B cell (primary cell): ENCODE results near the gene LRRC49. TPM values are rescaled to one million over a fixed set of nuclear protein-coding genes. Genes with fewer than 3 reads are reported as not detected.

Experiments used
- ATAC-seq: fragments of 200-7000 bp; cut with Tn5 transposase; one replicate; pipeline ENCODE4 v1.10.0; 2021; ENCODE audit warnings: low read depth, mild to moderate bottlenecking, moderate number of reproducible peaks, moderate library complexity
- CTCF ChIA-PET: fragments of 350-600 bp; sonication (Branson Sonifier 250); formaldehyde crosslinking; loops from one replicate; lab custom pipeline; 2021; ENCODE audit warnings: antibody characterized with exemption, inconsistent platforms; lab: Charles Lee
- POLR2A ChIA-PET: fragments of 350-600 bp; sonication (Branson Sonifier 250); formaldehyde crosslinking; loops from one replicate; lab custom pipeline; 2021; ENCODE audit warnings: antibody characterized with exemption; lab: Charles Lee
- DNase-seq: peaks from one replicate; pipeline ENCODE4 v3.0.0; 2013
- H2AFZ ChIP-seq: 2 replicates; pipeline ENCODE4 v1.6.1; 2012; ENCODE audit warnings: mild to moderate bottlenecking, low read depth, low read length; ENCODE audit not compliant: insufficient read depth, poor library complexity, severe bottlenecking
- H3K27ac ChIP-seq, 2 donors: 1 replicate in 1 of 2; 2 replicates in 1 of 2; pipeline ENCODE4 v1.5.1; 2012 to 2013; ENCODE audit warnings: low read length in 2 of 2, mild to moderate bottlenecking in 2 of 2, moderate library complexity in 1 of 2
- H3K27me3 ChIP-seq, 4 experiments: fragments of 200-600 bp in 1 of 4; sonication (generic) in 1 of 4; replicated peaks in 1 of 4; 1 replicate in 2 of 4; 2 replicates in 2 of 4; pipeline versions ENCODE4 v1.6.1 to v1.7.0; 2013 to 2016; ENCODE audit warnings: low read length in 3 of 4, mild to moderate bottlenecking in 2 of 4, mixed read lengths in 1 of 4, moderate library complexity in 1 of 4; ENCODE audit not compliant: insufficient read depth in 4 of 4, control insufficient read depth in 3 of 4; ENCODE audit errors: control extremely low read depth in 1 of 4
- H3K36me3 ChIP-seq, 2 experiments: replicated peaks in 1 of 2; 1 replicate in 1 of 2; 2 replicates in 1 of 2; pipeline versions ENCODE4 v1.6.1 to v1.7.1; 2013; ENCODE audit warnings: low read length in 1 of 2; ENCODE audit not compliant: insufficient read depth in 2 of 2, control insufficient read depth in 1 of 2; ENCODE audit errors: control extremely low read depth in 1 of 2, extremely low read depth in 1 of 2
- H3K4me1 ChIP-seq, 2 donors: fragments of 200-600 bp in 1 of 2; sonication (generic) in 1 of 2; 1 replicate in 1 of 2; 2 replicates in 1 of 2; pipeline versions ENCODE4 v1.5.1 to v1.6.1; 2013 to 2017; ENCODE audit warnings: low read length in 2 of 2; ENCODE audit not compliant: control insufficient read depth in 2 of 2, insufficient read depth in 2 of 2
- H3K4me2 ChIP-seq: replicated peaks from 2 replicates; pipeline ENCODE3; 2012; ENCODE audit warnings: mild to moderate bottlenecking, low read depth, low read length; ENCODE audit not compliant: poor library complexity, severe bottlenecking
- H3K4me3 ChIP-seq, 5 experiments: fragments of 200-600 bp in 1 of 5; sonication (generic) in 1 of 5; 1 replicate in 3 of 5; 2 replicates in 2 of 5; pipeline versions ENCODE4 v1.5.1 to v1.7.0; 2011 to 2016; ENCODE audit warnings: low read length in 4 of 5, mild to moderate bottlenecking in 4 of 5, low read depth in 2 of 5, control low read depth in 1 of 5, moderate library complexity in 1 of 5; ENCODE audit not compliant: insufficient read depth in 1 of 5; ENCODE audit errors: control extremely low read depth in 1 of 5, extremely low read depth in 1 of 5
- H3K79me2 ChIP-seq: fragments of 200-600 bp; sonication (generic); one replicate; pipeline ENCODE4 v1.6.0; 2016; ENCODE audit warnings: low read length; ENCODE audit not compliant: control insufficient read depth, insufficient read depth
- H3K9ac ChIP-seq: fragments of 200-600 bp; sonication (generic); 2 replicates; pipeline ENCODE4 v1.6.1; 2017; ENCODE audit warnings: mild to moderate bottlenecking, low read length, moderate library complexity
- H3K9me3 ChIP-seq, 3 donors: one replicate each; pipeline versions ENCODE4 v1.6.1 to v1.7.1; 2013; ENCODE audit warnings: low read length in 2 of 3; ENCODE audit not compliant: control insufficient read depth in 2 of 3, insufficient read depth in 1 of 3; ENCODE audit errors: control extremely low read depth in 1 of 3
- H4K20me1 ChIP-seq: 2 replicates; pipeline ENCODE4 v1.6.0; 2012; ENCODE audit warnings: mild to moderate bottlenecking, low read length; ENCODE audit not compliant: insufficient read depth, control insufficient read depth, poor library complexity, severe bottlenecking
- H3K27ac Mint-ChIP-seq: one replicate; pipeline ENCODE4 v1.8.0; 2021; ENCODE audit warnings: mixed read lengths
- H3K27me3 Mint-ChIP-seq: one replicate; pipeline ENCODE4 v1.8.0; 2021; ENCODE audit warnings: mixed read lengths
- H3K4me1 Mint-ChIP-seq: one replicate; pipeline ENCODE4 v1.8.0; 2021; ENCODE audit warnings: mixed read lengths
- H3K4me3 Mint-ChIP-seq: one replicate; pipeline ENCODE4 v1.8.0; 2021; ENCODE audit warnings: mixed read lengths
- H3K9me3 Mint-ChIP-seq: one replicate; pipeline ENCODE4 v1.8.0; 2022; ENCODE audit warnings: mixed read lengths; ENCODE audit not compliant: insufficient read depth
- EZH2 ChIP-seq: IDR thresholded peaks from 2 replicates; pipeline ENCODE4 v1.6.1; 2012; ENCODE audit warnings: borderline replicate concordance, low read depth, mild to moderate bottlenecking, moderate library complexity, low read length; ENCODE audit not compliant: insufficient read depth, poor library complexity, severe bottlenecking
- WGBS: methylation state at CpG from one replicate; pipeline ENCODE4 v1.1.5; 2013; ENCODE audit warnings: missing lambda C conversion rate; ENCODE audit not compliant: insufficient coverage; 5-methylcytosine and 5-hydroxymethylcytosine counted together
- intact Hi-C: fragments of 100-400 bp; cut with micrococcal nuclease; formaldehyde crosslinking; loops from one replicate; pipeline ENCODE4 v1.10.0; 2022
- polyA plus RNA-seq: library from polyadenylated mRNA; depleted of rRNA; stranded (reverse); fragments of >200 nt; gene quantifications from 2 replicates; pipeline ENCODE4 v1.2.3, GENCODE V29; 2012
- total RNA-seq, 2 donors: library from RNA; stranded (reverse); fragments of 120-200 nt in 1 of 2; gene quantifications; 1 replicate in 1 of 2; 2 replicates in 1 of 2; pipeline versions ENCODE4 v1.2.3 to v1.2.4, GENCODE V29; 2013 to 2022
- TF ChIP-seq, protein P1 (sequence below): fragments of 200-600 bp; IDR thresholded peaks from one replicate; pipeline ENCODE4 v1.8.0; 2022; ENCODE audit warnings: antibody characterized with exemption, mild to moderate bottlenecking

Gene LRRC49
- total and polyA plus RNA-seq, 2 donors (not counting 1 experiment from before 2014, with no cell fraction given), result 0.22 to 1.4 TPM

DNA sequence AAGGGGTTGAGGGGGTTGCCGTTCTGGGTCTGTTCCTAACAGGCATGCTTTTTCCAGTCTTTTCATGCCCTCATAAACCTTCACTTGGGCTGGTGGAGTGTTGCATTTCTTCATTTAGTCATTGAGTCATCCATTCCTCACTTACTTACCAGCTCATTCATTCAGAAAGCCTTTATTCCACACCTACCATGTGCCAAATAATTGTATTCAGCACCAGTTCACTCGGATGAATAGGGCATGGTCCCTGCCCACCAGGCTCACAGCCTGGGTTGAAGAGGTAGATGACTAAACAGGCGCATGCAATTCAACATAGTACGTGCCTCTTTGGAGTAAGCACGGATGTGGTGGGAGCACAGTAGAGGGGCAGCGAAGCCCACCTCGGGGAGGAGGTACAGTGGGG is 187.5 kb downstream of the LRRC49 start:
- Histone ChIP-seq H3K36me3 (no peaks in the 10 kb centered on the region), H3K27ac (no peak overlapping the region), H3K9ac (no peak overlapping the region), H3K4me3 (no peak overlapping the region), H3K27me3 (no peaks in the 10 kb centered on the region), H3K79me2 (no peaks in the 10 kb centered on the region), H2AFZ (no peak overlapping the region), H4K20me1 (no peaks in the 10 kb centered on the region), H3K4me2 (no peak overlapping the region), H3K9me3 (no peaks in the 10 kb centered on the region), H3K4me1 (no peaks in the 10 kb centered on the region)
- DNase-seq (no peak), ATAC-seq (no peak)
- TF ChIP-seq EZH2, result no peak
- TF ChIP-seq, protein P1, sequence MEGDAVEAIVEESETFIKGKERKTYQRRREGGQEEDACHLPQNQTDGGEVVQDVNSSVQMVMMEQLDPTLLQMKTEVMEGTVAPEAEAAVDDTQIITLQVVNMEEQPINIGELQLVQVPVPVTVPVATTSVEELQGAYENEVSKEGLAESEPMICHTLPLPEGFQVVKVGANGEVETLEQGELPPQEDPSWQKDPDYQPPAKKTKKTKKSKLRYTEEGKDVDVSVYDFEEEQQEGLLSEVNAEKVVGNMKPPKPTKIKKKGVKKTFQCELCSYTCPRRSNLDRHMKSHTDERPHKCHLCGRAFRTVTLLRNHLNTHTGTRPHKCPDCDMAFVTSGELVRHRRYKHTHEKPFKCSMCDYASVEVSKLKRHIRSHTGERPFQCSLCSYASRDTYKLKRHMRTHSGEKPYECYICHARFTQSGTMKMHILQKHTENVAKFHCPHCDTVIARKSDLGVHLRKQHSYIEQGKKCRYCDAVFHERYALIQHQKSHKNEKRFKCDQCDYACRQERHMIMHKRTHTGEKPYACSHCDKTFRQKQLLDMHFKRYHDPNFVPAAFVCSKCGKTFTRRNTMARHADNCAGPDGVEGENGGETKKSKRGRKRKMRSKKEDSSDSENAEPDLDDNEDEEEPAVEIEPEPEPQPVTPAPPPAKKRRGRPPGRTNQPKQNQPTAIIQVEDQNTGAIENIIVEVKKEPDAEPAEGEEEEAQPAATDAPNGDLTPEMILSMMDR, result no peak
- intact Hi-C loops, result no loop called here
- H3K27ac Mint-ChIP-seq, result no peak overlapping the region
- WGBS, result 92% methylated on average over 6 of the region's 7 CpGs
- CTCF ChIA-PET, result no interaction called here
- no peaks in the 10 kb centered on the region for H3K4me1 Mint-ChIP-seq
- POLR2A ChIA-PET, result no interaction called here
- H3K9me3 Mint-ChIP-seq, result peaks cover 3% of the 10 kb centered on the region
- H3K4me3 Mint-ChIP-seq, result no peak overlapping the region
- peaks cover 17% of the 10 kb centered on the region for H3K27me3 Mint-ChIP-seq

DNA sequence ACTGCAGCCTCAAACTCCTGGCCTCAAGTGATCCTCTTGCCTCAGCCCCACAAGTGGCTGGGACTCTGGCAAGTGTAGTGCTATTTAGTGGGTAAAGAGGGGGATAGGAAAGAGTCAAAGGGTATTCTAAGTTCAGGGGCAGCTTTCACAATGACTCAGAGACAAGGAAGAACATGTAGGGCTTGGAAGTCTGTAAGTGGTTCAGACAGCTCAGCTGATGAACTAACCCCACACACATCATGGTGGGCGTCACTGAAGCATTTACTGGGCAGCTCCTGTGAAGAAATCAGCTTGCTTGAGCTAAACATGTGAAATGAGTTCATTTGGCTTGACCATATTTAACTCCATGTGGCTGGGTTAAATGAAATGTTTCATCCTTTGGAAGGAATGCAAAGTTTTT is 188.1 kb downstream of the LRRC49 start:
- no peak overlapping the region for H3K9ac ChIP-seq
- CTCF ChIA-PET, result no interaction called here
- H3K79me2 ChIP-seq, result no peaks in the 10 kb centered on the region
- POLR2A ChIA-PET, result no interaction called here
- no peak for DNase-seq
- WGBS, result no CpG with 5 or more reads among the region's 1 CpG
- Mint-ChIP-seq H3K27ac (no peak overlapping the region), H3K4me1 (no peaks in the 10 kb centered on the region), H3K4me3 (no peak overlapping the region), H3K27me3 (peaks cover 22% of the 10 kb centered on the region), H3K9me3 (peaks cover 3% of the 10 kb centered on the region)
- intact Hi-C loops, result no loop called here
- H3K27me3 ChIP-seq, result no peaks in the 10 kb centered on the region
- H2AFZ ChIP-seq, result no peak overlapping the region
- no peaks in the 10 kb centered on the region for H4K20me1 ChIP-seq
- ATAC-seq, result no peak
- no peaks in the 10 kb centered on the region for H3K4me1 ChIP-seq
- no peaks in the 10 kb centered on the region for H3K9me3 ChIP-seq
- no peak overlapping the region for H3K4me2 ChIP-seq
- TF ChIP-seq, protein P1, result no peak
- no peak for TF ChIP-seq EZH2
- H3K36me3 ChIP-seq, result no peaks in the 10 kb centered on the region
- H3K27ac ChIP-seq, result no peak overlapping the region
- no peak overlapping the region for H3K4me3 ChIP-seq
